ENCODE data around the gene NEK1. TPM values are rescaled to one million over a fixed set of nuclear protein-coding genes. Genes with fewer than 3 reads are reported as not detected.
A peak's percentile ranks its signal among the peaks of the same experiment; 100 is the strongest.

Gene NEK1
- total RNA-seq, 1 experiment from 2014 or later = 12.3 TPM

DNA sequence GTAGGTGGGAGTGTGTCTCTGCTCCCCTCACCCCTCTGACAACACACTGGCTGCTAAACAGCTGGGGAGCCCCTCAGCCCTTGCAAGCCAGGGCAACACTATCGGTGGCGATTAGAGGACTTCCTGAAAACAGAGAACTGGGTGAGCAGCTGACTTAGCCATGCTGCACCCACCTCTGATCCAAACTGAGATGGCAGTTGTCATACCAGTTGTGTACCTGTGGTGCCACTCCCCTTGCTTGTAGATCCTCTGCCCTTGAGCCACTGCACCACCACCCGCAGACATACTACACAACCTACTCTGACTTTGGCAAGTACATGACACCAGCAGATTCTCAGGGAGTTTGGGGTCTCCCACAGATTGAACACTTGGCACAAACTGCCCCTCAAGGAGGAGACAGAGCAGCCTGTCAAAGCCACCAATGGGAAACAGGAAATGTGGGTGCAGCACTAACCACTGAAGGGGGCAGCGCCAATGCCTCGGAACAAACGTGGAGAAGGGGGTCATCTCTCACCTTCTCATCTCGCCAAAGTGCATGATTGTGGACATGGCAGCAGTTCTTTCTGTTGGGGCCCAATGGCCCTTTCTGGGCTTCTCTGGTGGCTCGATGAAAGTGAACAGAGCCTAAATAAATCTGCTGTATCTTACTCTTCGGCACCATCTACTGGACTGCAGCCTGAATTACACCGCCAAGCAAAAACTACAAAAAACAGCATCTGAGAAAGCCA lies 119.8 kb downstream of the NEK1 start:
- H3K79me2 ChIP-seq (ENCODE audit: insufficient read depth, low read length) = no peaks in the 10 kb centered on the region
- no peak overlapping the region for H4K91ac ChIP-seq (ENCODE audit: insufficient read length, low read depth, low read length)
- no peak overlapping the region for H3K4me3 Mint-ChIP-seq
- no peak overlapping the region for H3K18ac ChIP-seq (ENCODE audit: insufficient read length, low read depth, low read length)
- no peak overlapping the region for H2AFZ ChIP-seq (ENCODE audit: low read length)
- no peak overlapping the region for H2BK12ac ChIP-seq (ENCODE audit: insufficient read length, low read depth, low read length)
- no peak overlapping the region for H2BK5ac ChIP-seq (ENCODE audit: insufficient read length, low read length)
- H2BK15ac ChIP-seq (ENCODE audit: low read depth, low read length) = no peak overlapping the region
- H3T11ph ChIP-seq (ENCODE audit: low read length) = no peak overlapping the region
- WGBS (ENCODE audit: extremely low coverage, insufficient read length, low lambda C conversion rate) = no CpG with 5 or more reads among the region's 10 CpGs
- no peak overlapping the region for H3K23ac ChIP-seq (ENCODE audit: insufficient read length, low read depth, low read length)
- H4K5ac ChIP-seq (ENCODE audit: insufficient read length, low read depth, low read length) = no peak overlapping the region
- no peak overlapping the region for H3K4ac ChIP-seq (ENCODE audit: low read depth, low read length)
- no peak overlapping the region for H3K56ac ChIP-seq (ENCODE audit: insufficient read length, low read depth, low read length)
- H4K20me1 ChIP-seq (ENCODE audit: control insufficient read depth, insufficient read depth, insufficient read length) = no peaks in the 10 kb centered on the region
- H3K4me1 Mint-ChIP-seq = no peaks in the 10 kb centered on the region
- H3K27ac Mint-ChIP-seq = no peak overlapping the region
- H3K27ac ChIP-seq (ENCODE audit: insufficient read length, low read depth, low read length) = no peak overlapping the region
- peak; percentile 78 for TF ChIP-seq CTCF (conservative IDR thresholded peaks at IDR 0.05)
- no peaks in the 10 kb centered on the region for H3K27me3 ChIP-seq (ENCODE audit: insufficient read depth, low read length)
- no peak overlapping the region for H2AK5ac ChIP-seq (ENCODE audit: insufficient read length, low read length)
- DNase-seq = peak; percentile 47
- H2BK120ac ChIP-seq (ENCODE audit: low read depth, low read length, poor library complexity, severe bottlenecking) = no peak overlapping the region
- no peak overlapping the region for H3K4me2 ChIP-seq (ENCODE audit: insufficient read depth, insufficient read length, low read length)
- no peaks in the 10 kb centered on the region for H3K79me1 ChIP-seq (ENCODE audit: insufficient read depth, low read depth, low read length, poor library complexity, severe bottlenecking)
- H3K27me3 Mint-ChIP-seq (ENCODE audit: low read depth) = no peaks in the 10 kb centered on the region
- H3K9ac ChIP-seq (ENCODE audit: extremely low read depth, insufficient read length, low read length) = no peak overlapping the region
- H3K23me2 ChIP-seq (ENCODE audit: insufficient read length, low read depth, low read length, poor library complexity, severe bottlenecking) = no peaks in the 10 kb centered on the region
- H2BK20ac ChIP-seq (ENCODE audit: low read depth, low read length, poor library complexity, severe bottlenecking) = no peak overlapping the region
- H3K9me3 Mint-ChIP-seq = peaks cover 0 to 9% of the 10 kb centered on the region in 2 experiments; a peak in 3 of 5 replicates
- no peak overlapping the region for H3K14ac ChIP-seq (ENCODE audit: insufficient read depth, low read length)
- H3K36me3 Mint-ChIP-seq (ENCODE audit: insufficient read depth in 1 of 3, low read depth in 3 of 3) = peaks cover 12 to 20% (median 14%) of the 10 kb centered on the region in 3 experiments
- no peaks in the 10 kb centered on the region for H3K9me3 ChIP-seq (ENCODE audit: control insufficient read depth, low read depth, low read length)
- H4K8ac ChIP-seq (replicated peaks; ENCODE audit: insufficient read length, low read depth, low read length) = no peak overlapping the region
- H3K4me1 ChIP-seq (ENCODE audit: insufficient read depth, low read length) = no peaks in the 10 kb centered on the region

Data from H9 (cell line).